A549 (cell line): ENCODE results near the gene GDPD3. TPM values are rescaled to one million over a fixed set of nuclear protein-coding genes. Genes with fewer than 3 reads are reported as not detected.

ENCODE experiments used
- ATAC-seq, 2 experiments: fragments of 200-7000 bp in 1 of 2; fragments of >200 bp in 1 of 2; cut with Nextera tagmentation in 1 of 2; cut with Tn5 transposase in 1 of 2; 3 replicates each; pipeline versions ENCODE4 v1.8.0 to v1.9.1; 2018 to 2020; ENCODE audit warnings: mild to moderate bottlenecking in 1 of 2, moderate library complexity in 1 of 2
- CTCF ChIA-PET: fragments of 300-600 bp; sonication (Branson Sonifier 250); formaldehyde crosslinking; extraction: SDS; loops from one replicate; lab custom pipeline; 2021; ENCODE audit warnings: antibody characterized with exemption, inconsistent platforms; lab: Yijun Ruan, JAX
- POLR2A ChIA-PET: fragments of 350-600 bp; formaldehyde crosslinking; extraction: SDS; loops from one replicate; lab custom pipeline; 2021; ENCODE audit warnings: antibody characterized with exemption, inconsistent platforms; lab: Yijun Ruan, JAX
- DNase-seq, 2 experiments: peaks; one replicate each; pipeline versions ENCODE4 v3.0.0 to v3.0.0-alpha.2; 2011 to 2016; ENCODE audit warnings: low read depth in 1 of 2, low spot score in 1 of 2
- FAIRE-seq: peaks from 2 replicates; lab custom pipeline; 2011; peaks lifted over from hg19 to GRCh38; lab: Jason Lieb, UNC
- H3K27ac ChIP-seq, 2 experiments: fragments of >200 bp; sonication (Bioruptor Twin); formaldehyde crosslinking; 3 replicates each; pipeline ENCODE4 v1.5.1; 2016 to 2017
- H3K4me1 ChIP-seq: fragments of >200 bp; sonication (Bioruptor Twin); formaldehyde crosslinking; 3 replicates; pipeline ENCODE4 v1.6.1; 2016
- H3K4me2 ChIP-seq: fragments of >200 bp; sonication (Bioruptor Twin); formaldehyde crosslinking; 3 replicates; pipeline ENCODE4 v1.6.1; 2016
- H3K4me3 ChIP-seq: fragments of >200 bp; sonication (Bioruptor Twin); formaldehyde crosslinking; 3 replicates; pipeline ENCODE4 v1.5.1; 2016
- H3K9me3 ChIP-seq: fragments of >200 bp; sonication (Bioruptor Twin); formaldehyde crosslinking; 3 replicates; pipeline ENCODE4 v1.6.1; 2016
- BHLHE40 ChIP-seq: IDR thresholded peaks from 2 replicates; pipeline ENCODE4 v1.6.1; 2012; ENCODE audit warnings: low read depth, low read length, inconsistent platforms
- CBX2 ChIP-seq: fragments of 200-600 bp; sonication (generic); IDR thresholded peaks from 2 replicates; pipeline ENCODE4 v1.6.1; 2016; ENCODE audit warnings: low read depth, mild to moderate bottlenecking, borderline replicate concordance
- CEBPB ChIP-seq, 2 experiments: fragments of >200 bp in 1 of 2; sonication (Bioruptor Twin) in 1 of 2; formaldehyde crosslinking in 1 of 2; IDR thresholded peaks; 2 replicates each; pipeline ENCODE4 v1.6.1; 2012 to 2016
- CHD2 ChIP-seq: fragments of 150-350 bp; IDR thresholded peaks from 2 replicates; pipeline ENCODE4 v1.6.1; 2014; ENCODE audit warnings: low read length; ENCODE audit not compliant: partially characterized antibody
- CHD4 ChIP-seq: fragments of 200-600 bp; sonication (generic); IDR thresholded peaks from 2 replicates; pipeline ENCODE4 v1.6.1; 2016; ENCODE audit warnings: antibody characterized with exemption, mild to moderate bottlenecking, borderline replicate concordance
- EHF ChIP-seq: fragments of 250-450 bp; sonication (Bioruptor Pico); IDR thresholded peaks from 2 replicates; pipeline ENCODE4 v1.5.0; 2020; ENCODE audit warnings: mild to moderate bottlenecking
- EHMT2 ChIP-seq: fragments of 200-600 bp; sonication (generic); IDR thresholded peaks from 2 replicates; pipeline ENCODE4 v1.6.1; 2016; ENCODE audit warnings: antibody characterized with exemption, low read depth, mild to moderate bottlenecking, moderate library complexity
- FOSB ChIP-seq: fragments of 250-450 bp; sonication (Bioruptor Pico); IDR thresholded peaks from 2 replicates; pipeline ENCODE4 v1.5.0; 2020; ENCODE audit warnings: mild to moderate bottlenecking, moderate library complexity
- FOSL2 ChIP-seq, 2 experiments: fragments of 450-650 bp in 1 of 2; fragments of >200 bp in 1 of 2; sonication (Bioruptor Twin) in 1 of 2; formaldehyde crosslinking; IDR thresholded peaks; 2 replicates each; pipeline versions ENCODE4 v1.5.0 to v1.6.1; 2016 to 2020; ENCODE audit warnings: mild to moderate bottlenecking in 1 of 2, moderate library complexity in 1 of 2
- FOXS1 ChIP-seq: fragments of 250-450 bp; sonication (Bioruptor Pico); IDR thresholded peaks from 2 replicates; pipeline ENCODE4 v1.5.0; 2020; ENCODE audit warnings: mild to moderate bottlenecking, moderate library complexity
- HEYL ChIP-seq: fragments of 250-450 bp; sonication (Bioruptor Pico); IDR thresholded peaks from 2 replicates; pipeline ENCODE4 v1.8.0; 2021; ENCODE audit warnings: mild to moderate bottlenecking, moderate library complexity
- JUN ChIP-seq, 2 experiments: fragments of >200 bp; sonication (Bioruptor Twin); formaldehyde crosslinking; IDR thresholded peaks; 2 replicates in 1 of 2; 3 replicates in 1 of 2; pipeline ENCODE4 v1.6.1; 2016 to 2017
- KDM1A ChIP-seq: fragments of 200-600 bp; sonication (generic); IDR thresholded peaks from 2 replicates; pipeline ENCODE4 v1.6.1; 2016; ENCODE audit warnings: low read depth, mild to moderate bottlenecking
- KDM5A ChIP-seq: fragments of 200-600 bp; sonication (generic); IDR thresholded peaks from 2 replicates; pipeline ENCODE4 v1.6.1; 2016; ENCODE audit warnings: antibody characterized with exemption, mild to moderate bottlenecking
- MAFK ChIP-seq: fragments of 450-650 bp; IDR thresholded peaks from 2 replicates; pipeline ENCODE4 v1.6.1; 2014; ENCODE audit not compliant: partially characterized antibody
- PHF8 ChIP-seq: fragments of 200-600 bp; sonication (generic); IDR thresholded peaks from 2 replicates; pipeline ENCODE4 v1.6.1; 2016; ENCODE audit warnings: low read depth, mild to moderate bottlenecking, antibody characterized with exemption, moderate library complexity, borderline replicate concordance
- POLR2AphosphoS2 ChIP-seq: conservative IDR thresholded peaks from 2 replicates; pipeline ENCODE4 v1.6.1; 2012; ENCODE audit warnings: low read length, improper control_type of control experiment, inconsistent platforms
- RARB ChIP-seq: fragments of 250-450 bp; sonication (Bioruptor Pico); IDR thresholded peaks from 2 replicates; pipeline ENCODE4 v1.8.0; 2021; ENCODE audit warnings: mild to moderate bottlenecking, moderate library complexity
- RFX5 ChIP-seq: fragments of 450-650 bp; IDR thresholded peaks from 2 replicates; pipeline ENCODE4 v1.7.1; 2014; ENCODE audit warnings: antibody characterized with exemption, mild to moderate bottlenecking, moderate library complexity
- RNF2 ChIP-seq: fragments of 200-600 bp; sonication (generic); IDR thresholded peaks from 2 replicates; pipeline ENCODE4 v1.6.1; 2016; ENCODE audit warnings: low read depth, mild to moderate bottlenecking, antibody characterized with exemption, moderate library complexity, borderline replicate concordance
- ZNF302 ChIP-seq: fragments of 250-450 bp; sonication (Bioruptor Pico); IDR thresholded peaks from 2 replicates; pipeline ENCODE4 v1.9.0; 2021; ENCODE audit warnings: inconsistent platforms, mild to moderate bottlenecking, moderate library complexity
- WGBS: methylation state at CpG from one replicate; pipeline ENCODE4 v1.1.6; 2017; ENCODE audit errors: missing lambda C conversion rate; 5-methylcytosine and 5-hydroxymethylcytosine counted together
- polyA plus RNA-seq, 4 experiments: library from polyadenylated mRNA; depleted of rRNA in 3 of 4; stranded (reverse); fragments of >200 nt; fragmentation: RNase III in 1 of 4; extraction: RNeasy Plus Mini Kit Qiagen cat#74134 plus additional on column Dnase treatment in 1 of 4; gene quantifications; 2 replicates in 3 of 4; 3 replicates in 1 of 4; pipeline ENCODE4 v1.2.3, GENCODE V29; 2011 to 2017
- TF ChIP-seq, protein P1 (sequence below): fragments of >200 bp; sonication (Bioruptor Twin); formaldehyde crosslinking; IDR thresholded peaks from 3 replicates; pipeline ENCODE4 v1.6.1; 2016
- TF ChIP-seq, protein P2 (sequence below): fragments of 150-350 bp; IDR thresholded peaks from 2 replicates; pipeline ENCODE4 v1.6.1; 2014; ENCODE audit warnings: low read depth, mild to moderate bottlenecking, low read length

Gene GDPD3
- polyA plus RNA-seq, 2 of the 4 experiments (the other 2 are of a cell fraction): 0.58 to 1.8 TPM

DNA sequence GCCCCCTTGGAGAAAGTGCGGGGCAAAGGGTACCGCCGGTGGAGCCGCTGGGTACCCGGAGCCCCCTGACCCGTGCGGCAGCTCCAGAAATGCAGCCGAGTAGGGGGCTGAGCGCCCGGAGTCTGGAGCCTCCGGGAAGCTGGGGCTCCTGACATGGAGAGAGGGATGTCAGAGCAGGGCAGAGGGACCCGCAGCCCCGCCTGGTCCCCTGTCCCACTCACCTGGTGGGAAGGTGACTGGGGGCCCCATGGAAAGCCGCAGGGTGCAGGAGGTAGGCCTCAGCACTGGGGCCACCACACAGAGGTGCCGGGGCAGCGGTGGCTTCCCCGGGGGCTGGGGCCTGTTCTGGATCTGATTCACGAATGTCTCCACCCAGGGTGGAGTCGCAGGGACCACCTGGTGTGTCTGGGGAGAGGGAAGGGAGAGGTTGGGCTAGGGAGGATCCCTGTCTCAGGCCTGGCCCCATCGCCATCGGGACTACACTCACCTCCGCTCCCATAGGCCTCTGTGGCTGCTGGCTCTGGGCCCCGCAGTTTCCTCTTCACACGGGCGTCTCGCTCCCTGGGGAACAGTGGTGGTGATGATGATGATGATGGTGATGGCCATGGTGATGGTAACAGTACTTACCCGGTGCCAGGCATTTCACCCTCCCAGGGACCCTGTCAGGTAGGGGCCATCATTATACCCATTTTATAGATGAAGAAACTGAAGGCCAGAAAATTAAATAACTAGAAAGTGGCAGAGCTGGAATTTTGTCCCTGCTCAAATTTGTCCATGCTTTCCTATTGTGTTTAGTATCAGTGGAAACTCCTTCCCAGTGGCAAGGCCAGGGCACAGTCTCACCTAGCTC lies 26.8 kb downstream of the GDPD3 start:
- no peak for DNase-seq
- TF ChIP-seq MAFK (no peak), CEBPB (IDR thresholded peaks at IDR 0.05) (no peak), JUN (IDR thresholded peaks at IDR 0.05) (no peak), RNF2 (no peak), PHF8 (no peak), FOXS1 (CRISPR knock-in tag) (no peak), HEYL (CRISPR knock-in tag) (no peak), KDM5A (no peak), CBX2 (no peak), CHD4 (no peak)
- TF ChIP-seq, all 56 proteins: peak for 0
- H3K9me3 ChIP-seq: no peaks in the 10 kb centered on the region
- CTCF ChIA-PET: interaction anchor here (1.1 to 9.6 kb wide), 6 partner anchors 9 to 386 kb away, joined by 3 to 119 read pairs (median 3); partner anchors contain the start of genes ALDOA and GDPD3
- peaks cover 15% of the 10 kb centered on the region for H3K4me1 ChIP-seq
- H3K4me2 ChIP-seq: no peak overlapping the region
- no peak overlapping the region for H3K4me3 ChIP-seq
- WGBS: 93% methylated on average over 21 of the region's 27 CpGs
- no peak overlapping the region for H3K27ac ChIP-seq
- POLR2A ChIA-PET: no interaction called here
- ATAC-seq (no peak), FAIRE-seq (no peak)

DNA sequence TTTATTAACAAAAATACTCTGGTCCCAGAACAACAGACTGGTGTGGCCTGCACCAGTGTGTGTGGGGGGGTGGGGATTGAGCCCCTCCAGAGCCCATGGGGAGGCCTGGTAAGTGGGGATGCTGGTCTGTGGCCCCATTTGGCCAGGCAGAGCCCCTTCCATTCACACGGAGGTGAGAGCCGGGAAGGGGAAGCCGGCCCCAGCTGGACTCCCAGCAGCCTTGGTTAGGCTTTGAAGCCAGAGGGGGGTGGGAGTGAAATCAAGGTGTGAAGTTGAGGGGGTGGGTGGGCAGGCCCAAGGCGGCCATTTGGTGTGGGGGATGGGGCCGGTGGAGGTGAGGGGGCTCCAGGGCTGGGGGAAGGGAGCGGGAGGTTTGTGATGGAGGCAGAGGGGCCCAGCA lies 27.5 kb downstream of the GDPD3 start:
- ATAC-seq (no peak), FAIRE-seq (no peak), DNase-seq (no peak)
- Histone ChIP-seq H3K4me3 (no peak overlapping the region), H3K4me2 (no peak overlapping the region), H3K4me1 (peaks cover 17% of the 10 kb centered on the region), H3K9me3 (no peaks in the 10 kb centered on the region), H3K27ac (no peak overlapping the region)
- no peak for TF ChIP-seq EHF
- no peak for TF ChIP-seq JUN (IDR thresholded peaks at IDR 0.05)
- TF ChIP-seq BHLHE40: no peak
- TF ChIP-seq RFX5: no peak
- TF ChIP-seq EHMT2: no peak
- no peak for TF ChIP-seq POLR2AphosphoS2
- TF ChIP-seq, protein P1, sequence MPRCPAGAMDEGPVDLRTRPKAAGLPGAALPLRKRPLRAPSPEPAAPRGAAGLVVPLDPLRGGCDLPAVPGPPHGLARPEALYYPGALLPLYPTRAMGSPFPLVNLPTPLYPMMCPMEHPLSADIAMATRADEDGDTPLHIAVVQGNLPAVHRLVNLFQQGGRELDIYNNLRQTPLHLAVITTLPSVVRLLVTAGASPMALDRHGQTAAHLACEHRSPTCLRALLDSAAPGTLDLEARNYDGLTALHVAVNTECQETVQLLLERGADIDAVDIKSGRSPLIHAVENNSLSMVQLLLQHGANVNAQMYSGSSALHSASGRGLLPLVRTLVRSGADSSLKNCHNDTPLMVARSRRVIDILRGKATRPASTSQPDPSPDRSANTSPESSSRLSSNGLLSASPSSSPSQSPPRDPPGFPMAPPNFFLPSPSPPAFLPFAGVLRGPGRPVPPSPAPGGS: no peak
- no peak for TF ChIP-seq FOSL2 (IDR thresholded peaks at IDR 0.05)
- no peak for TF ChIP-seq FOSL2 (CRISPR knock-in tag; IDR thresholded peaks at IDR 0.05)
- TF ChIP-seq RARB: no peak
- TF ChIP-seq ZNF302 (CRISPR knock-in tag): no peak
- TF ChIP-seq, protein P2, sequence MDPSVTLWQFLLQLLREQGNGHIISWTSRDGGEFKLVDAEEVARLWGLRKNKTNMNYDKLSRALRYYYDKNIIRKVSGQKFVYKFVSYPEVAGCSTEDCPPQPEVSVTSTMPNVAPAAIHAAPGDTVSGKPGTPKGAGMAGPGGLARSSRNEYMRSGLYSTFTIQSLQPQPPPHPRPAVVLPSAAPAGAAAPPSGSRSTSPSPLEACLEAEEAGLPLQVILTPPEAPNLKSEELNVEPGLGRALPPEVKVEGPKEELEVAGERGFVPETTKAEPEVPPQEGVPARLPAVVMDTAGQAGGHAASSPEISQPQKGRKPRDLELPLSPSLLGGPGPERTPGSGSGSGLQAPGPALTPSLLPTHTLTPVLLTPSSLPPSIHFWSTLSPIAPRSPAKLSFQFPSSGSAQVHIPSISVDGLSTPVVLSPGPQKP: no peak
- ChIA-PET CTCF (interaction anchor here (1.9 kb wide), 1 partner anchor 27 kb away, joined by 5 read pairs; the partner anchor contains the start of gene GDPD3), POLR2A (no interaction called here)
- WGBS: no CpG with 5 or more reads among the region's 6 CpGs

DNA sequence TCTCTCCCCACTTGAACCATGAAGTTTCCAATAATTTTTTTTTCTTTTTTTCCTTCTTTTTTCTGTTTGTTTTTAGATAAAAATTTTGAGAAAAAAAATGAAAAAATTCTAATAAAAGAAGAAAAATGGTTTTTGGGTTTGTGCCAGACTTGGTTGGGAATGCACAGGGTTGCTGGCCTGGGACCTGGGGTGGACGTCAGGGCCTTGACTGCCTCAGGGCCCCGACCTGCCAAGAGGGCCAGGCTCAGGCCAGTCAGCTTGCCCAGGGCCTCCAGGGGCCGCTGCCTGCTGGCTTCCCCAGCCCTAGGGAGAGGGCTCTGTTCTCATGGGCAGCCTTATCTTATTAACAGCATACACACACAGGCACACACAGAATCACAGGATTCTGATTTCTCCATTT lies 28.1 kb downstream of the GDPD3 start:
- Histone ChIP-seq H3K27ac (no peak overlapping the region), H3K4me2 (no peak overlapping the region), H3K9me3 (no peaks in the 10 kb centered on the region), H3K4me3 (no peak overlapping the region), H3K4me1 (peaks cover 15% of the 10 kb centered on the region)
- peak in 1 of 2 experiments; percentile 10; a peak in 2 of 6 replicates for ATAC-seq
- CTCF ChIA-PET: interaction anchor here (1.3 to 1.9 kb wide), 2 partner anchors 8 to 28 kb away, joined by 3 to 5 read pairs; partner anchors contain the start of gene GDPD3
- 85% methylated on average over 3 of the region's 3 CpGs for WGBS
- no peak for FAIRE-seq
- POLR2A ChIA-PET: interaction anchor here (1.0 kb wide), 1 partner anchor 20 kb away, joined by 6 read pairs; the partner anchor contains the start of gene ALDOA
- no peak for DNase-seq
- TF ChIP-seq KDM1A: no peak
- no peak for TF ChIP-seq EHMT2
- no peak for TF ChIP-seq RNF2
- no peak for TF ChIP-seq CBX2
- TF ChIP-seq CHD2: no peak
- no peak for TF ChIP-seq JUN (IDR thresholded peaks at IDR 0.05)
- TF ChIP-seq PHF8: no peak
- TF ChIP-seq FOSB (CRISPR knock-in tag): no peak
